Myocyte (in vitro differentiated cells): ENCODE data around the gene MAP2K5. TPM values are rescaled to one million over a fixed set of nuclear protein-coding genes. Genes with fewer than 3 reads are reported as not detected.

Source experiments
- DNase-seq: peaks from one replicate; pipeline ENCODE4 v3.0.0-alpha.2; 2012; ENCODE audit warnings: low read depth
- total RNA-seq: library from RNA; depleted of rRNA; stranded (reverse); fragments of >200 nt; gene quantifications from 2 replicates; pipeline ENCODE4 v1.2.3, GENCODE V29; 2014

The MAP2K5 gene
- total RNA-seq, 1 donor from 2014 or later: 8.9 TPM

GRCh38 chr15:67779549-67780111 is 237.1 kb downstream of the MAP2K5 start:
- no peak for DNase-seq

GRCh38 chr15:67781061-67781460 is 238.6 kb downstream of the MAP2K5 start:
- no peak for DNase-seq

GRCh38 chr15:67781907-67782690 is 239.6 kb downstream of the MAP2K5 start:
- DNase-seq: no peak

GRCh38 chr15:67782691-67782991 is 240.1 kb downstream of the MAP2K5 start:
- no peak for DNase-seq

- DNase-seq: no peak
Measured at GRCh38 chr15:67783303-67783702, 240.8 kb downstream of the MAP2K5 start.

GRCh38 chr15:67784090-67784781 is 241.7 kb downstream of the MAP2K5 start:
- no peak for DNase-seq

- no peak for DNase-seq
Measured at GRCh38 chr15:67784856-67785430, 242.4 kb downstream of the MAP2K5 start.

GRCh38 chr15:67785431-67785830 is 242.9 kb downstream of the MAP2K5 start:
- DNase-seq: no peak

- DNase-seq: no peak
Measured at GRCh38 chr15:67786646-67787045, 244.1 kb downstream of the MAP2K5 start.

GRCh38 chr15:67788986-67789385 is 246.5 kb downstream of the MAP2K5 start:
- DNase-seq: no peak

- DNase-seq: no peak
Measured at GRCh38 chr15:67790610-67791319, 248.3 kb downstream of the MAP2K5 start.

- DNase-seq: no peak
Measured at GRCh38 chr15:67792250-67792942, 249.9 kb downstream of the MAP2K5 start.

GRCh38 chr15:67794832-67795574 is 252.5 kb downstream of the MAP2K5 start:
- no peak for DNase-seq

GRCh38 chr15:67796196-67797127 is 254.0 kb downstream of the MAP2K5 start:
- DNase-seq: no peak

- DNase-seq: no peak
Measured at GRCh38 chr15:67799801-67800205, 257.3 kb downstream of the MAP2K5 start.

GRCh38 chr15:67801142-67801541 is 258.6 kb downstream of the MAP2K5 start:
- no peak for DNase-seq

GRCh38 chr15:67801926-67802914 is 259.7 kb downstream of the MAP2K5 start:
- DNase-seq: no peak

- no peak for DNase-seq
Measured at GRCh38 chr15:67803299-67803698, 260.8 kb downstream of the MAP2K5 start.
